ENCODE results near the gene TFF1. TPM values are rescaled to one million over a fixed set of nuclear protein-coding genes. Genes with fewer than 3 reads are reported as not detected.
A peak's percentile ranks its signal among the peaks of the same experiment; 100 is the strongest.

Gene TFF1
- total and polyA plus RNA-seq, 2 donors: 2.4 TPM; not detected in 1

- WGBS: 93% methylated on average over 7 of the region's 7 CpGs
- DNase-seq (ENCODE audit: low read depth in 6 of 9, low spot score in 9 of 9): no peak
- H3K36me3 ChIP-seq (ENCODE audit: control insufficient read depth in 2 of 2, insufficient read depth in 2 of 2, low read length in 1 of 2): no peaks in the 10 kb centered on the region
- H3K4me3 ChIP-seq (ENCODE audit: low read length in 2 of 2): no peak overlapping the region
- H3K27me3 ChIP-seq (ENCODE audit: control insufficient read depth in 2 of 2, insufficient read depth in 1 of 2, low read length in 1 of 2): peaks cover 0 to 3% of the 10 kb centered on the region in 2 donors
- H3K9me3 ChIP-seq (ENCODE audit: control insufficient read depth in 2 of 2, insufficient read depth in 1 of 2, low read length in 1 of 2): no peaks in the 10 kb centered on the region
- peaks cover 4 to 54% of the 10 kb centered on the region in 2 donors for H3K4me1 ChIP-seq (ENCODE audit: control insufficient read depth in 2 of 2, insufficient read depth in 2 of 2, low read length in 2 of 2)
- H3K27ac ChIP-seq (ENCODE audit: low read depth in 1 of 2, low read length in 1 of 2): peak overlapping the region in 1 of 2 donors; percentile 51
Observed at GRCh38 chr21:42374457-42374856, 8.1 kb upstream of the TFF1 start.

DNA sequence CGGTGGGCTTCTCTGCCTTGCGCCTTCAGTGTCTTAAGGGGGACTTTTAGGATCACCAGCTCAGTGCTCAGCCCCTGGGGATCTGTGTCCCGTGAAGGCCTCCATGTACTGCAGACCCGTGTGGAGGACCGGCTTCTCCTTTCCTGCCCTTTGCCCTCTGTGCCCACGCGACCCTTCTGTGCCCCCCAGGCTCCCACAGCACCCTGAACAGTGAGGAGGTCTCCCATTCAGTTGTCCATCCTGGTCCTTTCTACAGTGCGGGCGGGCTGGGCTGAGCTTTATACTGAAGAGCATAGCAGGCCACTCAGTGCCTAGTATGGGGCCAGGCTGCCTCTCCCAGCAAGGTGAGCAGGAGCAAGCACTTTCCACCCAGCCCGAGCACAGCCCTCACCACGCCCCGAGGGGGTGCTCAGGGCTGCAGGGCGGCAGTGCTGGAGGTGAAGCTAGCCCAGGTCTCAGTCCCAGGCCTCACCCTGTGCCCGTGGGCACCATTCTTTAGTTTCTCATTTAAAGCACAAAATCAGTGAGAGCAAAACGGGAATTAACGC lies 7.6 kb upstream of the TFF1 start:
- 92% methylated on average over 16 of the region's 16 CpGs for WGBS
- H3K27me3 ChIP-seq (ENCODE audit: control insufficient read depth in 2 of 2, insufficient read depth in 1 of 2, low read length in 1 of 2): peaks cover 0 to 3% of the 10 kb centered on the region in 2 donors
- H3K36me3 ChIP-seq (ENCODE audit: control insufficient read depth in 2 of 2, insufficient read depth in 2 of 2, low read length in 1 of 2): no peaks in the 10 kb centered on the region
- no peaks in the 10 kb centered on the region for H3K9me3 ChIP-seq (ENCODE audit: control insufficient read depth in 2 of 2, insufficient read depth in 1 of 2, low read length in 1 of 2)
- no peak for DNase-seq (ENCODE audit: low read depth in 6 of 9, low spot score in 9 of 9)
- H3K27ac ChIP-seq (ENCODE audit: low read depth in 1 of 2, low read length in 1 of 2): peak overlapping the region in 1 of 2 donors; percentile 60
- peaks cover 4 to 54% of the 10 kb centered on the region in 2 donors for H3K4me1 ChIP-seq (ENCODE audit: control insufficient read depth in 2 of 2, insufficient read depth in 2 of 2, low read length in 2 of 2)
- no peak overlapping the region for H3K4me3 ChIP-seq (ENCODE audit: low read length in 2 of 2)

GRCh38 chr21:42373196-42373907 lies 7.0 kb upstream of the TFF1 start:
- WGBS: 78% methylated on average over 25 of the region's 25 CpGs
- peaks cover 0 to 3% of the 10 kb centered on the region in 2 donors for H3K27me3 ChIP-seq (ENCODE audit: control insufficient read depth in 2 of 2, insufficient read depth in 1 of 2, low read length in 1 of 2)
- peak in 8 of 9 donors; percentile 24 to 82 (median 48) for DNase-seq (ENCODE audit: low read depth in 6 of 9, low spot score in 9 of 9)

DNA sequence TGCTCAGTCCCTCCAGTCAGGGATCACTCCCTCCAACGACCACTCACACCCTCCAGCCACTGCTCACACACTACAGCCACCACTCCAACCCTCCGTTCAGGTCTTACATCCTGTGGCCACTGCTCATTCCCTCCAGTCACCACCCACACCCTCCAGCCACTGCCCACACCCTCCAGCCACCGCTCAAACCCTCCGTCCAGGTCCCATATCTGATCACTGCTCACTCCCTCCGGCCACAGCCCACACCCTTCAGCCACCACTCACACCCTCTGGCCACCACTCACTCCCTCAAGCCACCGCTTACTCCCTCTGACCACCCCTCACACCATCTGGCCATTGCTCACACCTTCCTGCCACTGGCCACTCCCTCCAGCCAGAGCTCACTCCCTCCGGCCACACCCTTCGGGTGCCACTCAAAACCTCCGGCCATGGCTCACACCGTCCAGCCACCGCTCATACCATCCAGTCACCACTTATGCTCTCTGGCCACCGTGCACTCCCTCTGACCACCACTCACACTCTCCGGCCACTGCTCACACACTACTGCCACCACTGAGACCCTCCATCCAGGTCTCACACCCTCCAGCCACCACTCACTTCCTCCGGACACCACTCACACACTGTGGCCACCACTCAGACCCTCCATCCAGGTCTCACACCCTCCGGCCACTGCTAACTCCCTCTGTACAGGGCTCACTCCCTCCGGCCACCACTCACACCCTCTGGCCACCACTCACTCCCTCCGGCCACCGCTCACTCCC lies 4.7 kb upstream of the TFF1 start:
- DNase-seq (ENCODE audit: low read depth in 6 of 9, low spot score in 9 of 9): no peak
- Histone ChIP-seq H3K9me3 (ENCODE audit: control insufficient read depth in 2 of 2, insufficient read depth in 1 of 2, low read length in 1 of 2) (no peaks in the 10 kb centered on the region), H3K36me3 (ENCODE audit: control insufficient read depth in 2 of 2, insufficient read depth in 2 of 2, low read length in 1 of 2) (no peaks in the 10 kb centered on the region), H3K27ac (ENCODE audit: low read depth in 1 of 2, low read length in 1 of 2) (no peak overlapping the region), H3K4me3 (ENCODE audit: low read length in 2 of 2) (no peak overlapping the region), H3K27me3 (ENCODE audit: control insufficient read depth in 2 of 2, insufficient read depth in 1 of 2, low read length in 1 of 2) (no peaks in the 10 kb centered on the region), H3K4me1 (ENCODE audit: control insufficient read depth in 2 of 2, insufficient read depth in 2 of 2, low read length in 2 of 2) (peaks cover 4 to 45% of the 10 kb centered on the region in 2 donors)
- WGBS: 90% methylated on average over 18 of the region's 18 CpGs

More at GRCh38 chr21:42373196-42373907, 7.0 kb upstream of the TFF1 start:
- no peaks in the 10 kb centered on the region for H3K36me3 ChIP-seq (ENCODE audit: control insufficient read depth in 2 of 2, insufficient read depth in 2 of 2, low read length in 1 of 2)
- H3K9me3 ChIP-seq (ENCODE audit: control insufficient read depth in 2 of 2, insufficient read depth in 1 of 2, low read length in 1 of 2): no peaks in the 10 kb centered on the region
- H3K4me3 ChIP-seq (ENCODE audit: low read length in 2 of 2): no peak overlapping the region
- peaks cover 4 to 54% of the 10 kb centered on the region in 2 donors for H3K4me1 ChIP-seq (ENCODE audit: control insufficient read depth in 2 of 2, insufficient read depth in 2 of 2, low read length in 2 of 2)
- peak overlapping the region in 1 of 2 donors; percentile 60 for H3K27ac ChIP-seq (ENCODE audit: low read depth in 1 of 2, low read length in 1 of 2)

GRCh38 chr21:42369821-42370220 lies 3.5 kb upstream of the TFF1 start:
- Histone ChIP-seq H3K9me3 (ENCODE audit: control insufficient read depth in 2 of 2, insufficient read depth in 1 of 2, low read length in 1 of 2) (no peaks in the 10 kb centered on the region), H3K4me1 (ENCODE audit: control insufficient read depth in 2 of 2, insufficient read depth in 2 of 2, low read length in 2 of 2) (peaks cover 4 to 41% of the 10 kb centered on the region in 2 donors), H3K36me3 (ENCODE audit: control insufficient read depth in 2 of 2, insufficient read depth in 2 of 2, low read length in 1 of 2) (no peaks in the 10 kb centered on the region), H3K4me3 (ENCODE audit: low read length in 2 of 2) (no peak overlapping the region), H3K27ac (ENCODE audit: low read depth in 1 of 2, low read length in 1 of 2) (no peak overlapping the region), H3K27me3 (ENCODE audit: control insufficient read depth in 2 of 2, insufficient read depth in 1 of 2, low read length in 1 of 2) (no peaks in the 10 kb centered on the region)
- WGBS: 84% methylated on average over 16 of the region's 16 CpGs
- no peak for DNase-seq (ENCODE audit: low read depth in 6 of 9, low spot score in 9 of 9)

DNA sequence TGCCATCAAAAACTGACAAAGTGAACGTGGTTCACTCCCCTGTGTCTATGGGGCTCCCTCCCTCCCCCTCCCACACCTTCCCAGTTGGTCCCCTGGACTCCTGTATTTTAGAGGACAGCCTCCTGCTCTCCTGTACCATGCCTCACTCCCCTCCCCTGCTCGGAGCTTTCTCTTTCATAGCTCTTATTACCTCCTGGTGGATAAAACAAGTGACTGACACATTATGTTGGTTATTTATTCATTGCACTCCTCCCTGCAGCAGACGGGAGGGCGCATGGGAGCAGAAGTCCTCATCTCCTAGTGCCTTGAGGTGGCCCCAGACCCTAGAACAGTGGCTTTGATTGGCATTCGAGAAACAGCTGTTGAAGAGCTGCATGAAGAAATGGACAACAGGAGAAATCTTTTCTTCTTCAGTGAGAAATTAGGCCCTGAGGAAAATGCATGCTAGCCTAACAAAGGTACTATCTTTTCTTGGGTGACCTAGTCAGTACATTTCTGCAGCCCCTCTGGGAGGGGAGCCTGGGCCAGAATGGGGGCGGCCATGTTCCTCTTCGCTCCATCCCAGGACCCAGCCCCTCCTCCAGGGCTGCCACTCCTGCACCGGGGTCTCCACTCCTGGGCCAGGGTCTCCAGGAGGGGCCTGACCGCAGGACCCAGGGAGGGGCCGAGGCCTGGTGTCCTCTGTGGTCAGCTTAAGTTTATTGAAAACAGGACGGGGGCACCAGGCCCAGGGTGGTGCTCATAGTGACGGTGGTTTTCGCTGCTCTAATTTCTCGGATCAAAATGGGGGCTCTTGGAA lies 1.2 kb upstream of the TFF1 start:
- 93% methylated on average over 14 of the region's 14 CpGs for WGBS
- Histone ChIP-seq H3K4me3 (ENCODE audit: low read length in 2 of 2) (no peak overlapping the region), H3K36me3 (ENCODE audit: control insufficient read depth in 2 of 2, insufficient read depth in 2 of 2, low read length in 1 of 2) (no peaks in the 10 kb centered on the region), H3K4me1 (ENCODE audit: control insufficient read depth in 2 of 2, insufficient read depth in 2 of 2, low read length in 2 of 2) (peaks cover 0 to 33% of the 10 kb centered on the region in 2 donors), H3K9me3 (ENCODE audit: control insufficient read depth in 2 of 2, insufficient read depth in 1 of 2, low read length in 1 of 2) (no peaks in the 10 kb centered on the region), H3K27me3 (ENCODE audit: control insufficient read depth in 2 of 2, insufficient read depth in 1 of 2, low read length in 1 of 2) (peaks cover 0 to 7% of the 10 kb centered on the region in 2 donors), H3K27ac (ENCODE audit: low read depth in 1 of 2, low read length in 1 of 2) (no peak overlapping the region)
- no peak for DNase-seq (ENCODE audit: low read depth in 6 of 9, low spot score in 9 of 9)

GRCh38 chr21:42365770-42366169 lies 565 bp downstream of the TFF1 start:
- Histone ChIP-seq H3K4me3 (ENCODE audit: low read length in 2 of 2) (no peak overlapping the region), H3K27ac (ENCODE audit: low read depth in 1 of 2, low read length in 1 of 2) (no peak overlapping the region), H3K4me1 (ENCODE audit: control insufficient read depth in 2 of 2, insufficient read depth in 2 of 2, low read length in 2 of 2) (peaks cover 0 to 25% of the 10 kb centered on the region in 2 donors), H3K27me3 (ENCODE audit: control insufficient read depth in 2 of 2, insufficient read depth in 1 of 2, low read length in 1 of 2) (peaks cover 0 to 19% of the 10 kb centered on the region in 2 donors), H3K9me3 (ENCODE audit: control insufficient read depth in 2 of 2, insufficient read depth in 1 of 2, low read length in 1 of 2) (peaks cover 0 to 3% of the 10 kb centered on the region in 2 donors), H3K36me3 (ENCODE audit: control insufficient read depth in 2 of 2, insufficient read depth in 2 of 2, low read length in 1 of 2) (no peaks in the 10 kb centered on the region)
- no peak for DNase-seq (ENCODE audit: low read depth in 6 of 9, low spot score in 9 of 9)
- 78% methylated on average over 6 of the region's 6 CpGs for WGBS

- no peak overlapping the region for H3K4me3 ChIP-seq (ENCODE audit: low read length in 2 of 2)
- H3K36me3 ChIP-seq (ENCODE audit: control insufficient read depth in 2 of 2, insufficient read depth in 2 of 2, low read length in 1 of 2): no peaks in the 10 kb centered on the region
Observed at GRCh38 chr21:42364304-42364865, 1.9 kb downstream of the TFF1 start.

More at GRCh38 chr21:42364304-42364865, 1.9 kb downstream of the TFF1 start:
- Histone ChIP-seq H3K4me1 (ENCODE audit: control insufficient read depth in 2 of 2, insufficient read depth in 2 of 2, low read length in 2 of 2) (peaks cover 0 to 25% of the 10 kb centered on the region in 2 donors), H3K27me3 (ENCODE audit: control insufficient read depth in 2 of 2, insufficient read depth in 1 of 2, low read length in 1 of 2) (peaks cover 0 to 19% of the 10 kb centered on the region in 2 donors), H3K9me3 (ENCODE audit: control insufficient read depth in 2 of 2, insufficient read depth in 1 of 2, low read length in 1 of 2) (peaks cover 5 to 13% of the 10 kb centered on the region in 2 donors), H3K27ac (ENCODE audit: low read depth in 1 of 2, low read length in 1 of 2) (no peak overlapping the region)
- 81% methylated on average over 13 of the region's 13 CpGs for WGBS
- DNase-seq (ENCODE audit: low read depth in 6 of 9, low spot score in 9 of 9): no peak
